HG02970 (cell line): ENCODE data around the gene PLG.
"Not testable (repeated sequence)": the region's sequence is repeated elsewhere in the genome, so short reads cannot be mapped to it uniquely, and the experiment has no call there.

Experiments
- ATAC-seq: cut with Tn5 transposase; IDR thresholded peaks from one replicate; pipeline ENCODE4 v1.9.1; 2021; ENCODE audit warnings: mild to moderate bottlenecking, moderate library complexity, moderate number of reproducible peaks; ENCODE audit not compliant: unreplicated experiment, low FRiP score

Gene PLG

DNA sequence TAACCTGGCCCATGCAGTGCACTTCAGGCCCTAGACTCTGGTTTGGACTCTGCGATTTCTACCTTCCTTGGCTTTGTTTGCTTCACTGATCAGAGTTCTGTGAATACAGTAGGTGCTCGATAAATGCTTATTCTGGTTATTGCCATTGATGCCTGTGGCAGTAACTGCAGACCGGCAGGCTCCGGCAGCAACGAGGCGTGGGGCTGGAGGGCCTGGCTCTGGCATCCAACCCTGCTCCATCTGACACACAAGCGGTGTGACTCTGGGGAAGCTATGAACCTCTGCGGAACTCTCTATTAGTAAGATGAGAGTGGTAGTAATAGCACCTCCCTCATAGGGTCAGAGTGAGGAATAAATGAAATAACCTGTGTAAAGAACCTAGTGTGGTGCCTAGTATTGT, 66.1 kb downstream of the PLG start:
- no peak for ATAC-seq

DNA sequence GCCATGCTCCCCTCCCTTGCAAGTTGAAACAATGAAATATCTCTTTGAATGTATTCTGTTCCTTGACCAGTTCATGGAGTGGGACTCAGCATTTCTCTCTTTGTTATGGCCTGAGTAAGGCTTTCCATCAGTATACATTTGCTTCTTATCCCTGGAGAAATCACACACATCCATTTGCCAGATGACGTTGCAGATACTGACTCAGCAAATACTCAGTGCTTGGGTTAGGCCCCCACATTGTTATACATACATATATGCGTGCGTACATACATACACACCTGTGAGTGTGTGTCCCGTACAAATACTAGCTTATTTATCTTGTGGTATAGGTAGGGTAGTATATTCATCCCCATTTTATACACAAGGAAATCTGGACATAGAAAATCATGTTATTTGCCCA, 72.4 kb downstream of the PLG start:
- ATAC-seq, result no peak

DNA sequence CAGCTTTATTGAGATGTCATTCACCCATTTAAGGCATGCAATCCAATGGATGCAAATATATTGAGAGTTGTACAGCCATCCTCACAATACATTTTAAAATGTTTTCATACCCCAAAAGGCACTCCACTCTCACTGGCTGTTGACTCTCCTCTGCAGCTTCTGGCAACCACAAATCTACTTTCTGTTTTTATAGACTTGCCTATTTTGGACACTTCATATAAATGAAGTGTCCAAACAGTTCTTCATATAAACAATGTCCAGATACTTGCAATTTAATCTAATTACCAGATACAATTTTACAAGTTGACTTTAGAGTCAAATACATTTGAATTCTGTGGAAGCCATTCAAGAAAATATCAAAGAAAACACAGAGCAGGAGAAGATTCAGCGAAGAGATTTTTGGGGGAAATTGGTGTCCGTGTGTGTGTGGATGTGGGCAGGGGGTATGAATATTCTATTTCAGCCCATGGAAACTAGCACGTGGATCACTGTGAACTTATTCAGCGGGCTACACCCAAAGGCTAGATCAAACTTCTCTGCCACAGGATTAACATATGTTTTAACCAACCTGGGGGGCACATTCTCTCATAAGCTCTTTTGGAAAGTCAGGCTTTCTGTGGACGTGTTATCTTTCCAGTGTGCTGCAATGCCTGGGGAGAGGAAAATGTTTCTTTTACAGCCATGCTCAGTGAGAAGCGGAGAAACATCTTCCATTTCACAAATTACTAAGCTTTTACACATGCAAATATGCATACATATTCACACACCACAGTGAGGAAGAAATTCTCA, 73.9 kb downstream of the PLG start:
- ATAC-seq, result no peak

DNA sequence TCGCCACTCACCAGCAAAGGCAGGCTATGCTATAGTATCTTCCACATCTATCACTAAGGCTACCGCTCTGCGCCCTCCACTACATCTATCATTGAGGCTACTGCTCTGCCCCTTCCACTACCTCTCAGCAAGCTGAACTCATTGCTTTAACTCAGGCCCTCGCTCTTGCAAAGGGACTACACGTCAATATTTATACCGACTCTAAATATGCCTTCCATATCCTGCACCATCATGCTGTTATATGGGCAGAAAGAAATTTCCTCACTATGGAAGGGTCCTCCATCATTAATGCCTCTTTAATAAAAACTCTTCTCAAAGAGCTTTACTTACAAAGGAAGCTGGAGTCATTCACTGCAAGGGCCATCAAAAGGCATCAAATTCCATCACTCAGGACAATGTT, 77.1 kb downstream of the PLG start:
- ATAC-seq, result not testable (repeated sequence)

DNA sequence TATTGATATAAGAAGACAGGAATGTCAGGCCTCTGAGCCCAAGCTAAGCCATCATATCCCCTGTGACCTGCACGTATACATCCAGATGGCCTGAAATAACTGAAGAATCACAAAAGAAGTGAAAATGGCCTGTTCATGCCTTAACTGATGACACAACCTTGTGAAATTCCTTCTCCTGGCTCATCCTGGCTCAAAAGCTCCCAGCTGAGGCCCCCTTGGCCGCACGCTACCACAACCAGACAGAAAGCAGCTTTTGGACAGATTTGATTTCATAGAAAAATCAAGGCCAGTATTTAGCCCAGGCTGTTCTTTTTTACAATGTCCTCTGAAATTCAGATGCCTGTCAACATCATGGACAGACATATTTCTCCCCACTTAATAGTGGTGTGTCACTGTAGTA, 78.6 kb downstream of the PLG start:
- not testable (repeated sequence) for ATAC-seq

DNA sequence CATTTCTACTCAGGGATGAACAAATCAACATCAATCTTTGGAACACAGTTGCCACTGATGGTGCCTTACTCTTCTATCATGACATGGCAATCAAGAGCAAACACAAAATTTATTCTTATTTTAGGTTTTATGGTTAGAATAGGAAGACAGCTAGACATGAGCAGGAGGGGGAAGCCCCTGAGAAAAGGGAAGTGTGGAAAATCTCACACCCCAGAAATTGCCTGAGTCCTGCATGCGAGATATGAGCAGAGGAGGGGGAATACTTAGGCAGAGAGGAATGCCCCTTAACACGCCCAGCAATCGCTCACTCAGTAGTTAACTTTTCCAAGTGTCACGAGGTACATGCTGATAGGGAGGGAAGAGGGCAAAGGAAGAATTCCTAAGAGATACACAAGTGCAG, 79.3 kb downstream of the PLG start:
- ATAC-seq, result no peak

DNA sequence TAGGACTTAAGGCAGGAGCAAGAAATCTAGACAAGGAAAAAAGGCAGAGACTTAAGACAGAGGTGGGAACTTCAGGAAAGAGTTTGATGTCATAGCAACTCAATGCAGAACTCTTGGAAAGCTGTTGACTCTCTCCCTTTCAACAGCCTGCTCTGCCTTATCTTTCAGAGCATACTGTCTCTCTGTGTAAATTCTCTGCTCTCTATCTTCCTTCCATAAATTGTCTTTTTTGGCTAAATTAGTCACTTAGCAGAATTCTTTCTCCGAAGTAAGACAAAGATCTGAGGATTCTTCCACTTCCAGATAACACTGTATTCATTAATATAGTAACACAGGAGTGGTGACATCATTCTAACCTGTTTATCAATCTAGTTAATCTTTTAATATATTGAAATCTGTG, 80.2 kb downstream of the PLG start:
- no peak for ATAC-seq

DNA sequence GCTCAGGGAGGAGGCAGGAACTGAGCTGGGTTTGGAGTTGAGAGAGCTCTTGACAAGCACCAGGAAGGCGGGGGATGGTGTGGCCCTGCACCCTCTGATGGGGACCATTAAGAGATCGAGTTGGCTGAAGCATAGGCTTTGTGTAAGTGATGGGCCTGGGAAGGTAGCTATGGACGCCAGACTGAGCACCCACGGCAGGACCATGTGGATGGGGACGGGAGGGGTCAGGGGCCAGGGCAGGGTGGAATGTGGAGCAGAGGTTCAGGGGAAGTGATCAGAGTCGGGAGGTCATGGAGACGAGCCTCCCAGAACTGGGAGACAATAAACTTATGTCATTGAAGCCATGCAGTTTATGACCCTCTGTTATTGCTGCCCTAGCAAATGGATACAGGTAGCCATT, 81.7 kb downstream of the PLG start:
- ATAC-seq, result no peak

DNA sequence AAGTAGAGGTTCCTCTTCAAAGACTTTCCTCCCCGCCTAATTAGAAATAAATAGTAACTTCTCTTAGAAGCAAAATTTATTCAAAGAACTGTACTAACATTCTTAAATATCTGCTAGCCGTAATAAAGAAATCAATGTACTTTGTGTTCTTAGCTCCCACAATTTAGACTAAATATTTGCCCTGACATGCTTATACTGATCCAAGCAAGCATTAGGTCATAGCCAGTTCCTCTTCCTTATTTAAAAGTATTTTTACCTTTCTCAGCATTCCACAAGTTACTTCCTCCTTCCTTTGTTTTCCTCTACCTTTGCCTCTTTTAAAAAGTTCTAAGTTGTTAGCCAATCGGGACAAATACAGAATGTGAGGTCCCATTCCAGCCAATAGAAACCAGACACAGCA, 86.1 kb downstream of the PLG start:
- not testable (repeated sequence) for ATAC-seq

DNA sequence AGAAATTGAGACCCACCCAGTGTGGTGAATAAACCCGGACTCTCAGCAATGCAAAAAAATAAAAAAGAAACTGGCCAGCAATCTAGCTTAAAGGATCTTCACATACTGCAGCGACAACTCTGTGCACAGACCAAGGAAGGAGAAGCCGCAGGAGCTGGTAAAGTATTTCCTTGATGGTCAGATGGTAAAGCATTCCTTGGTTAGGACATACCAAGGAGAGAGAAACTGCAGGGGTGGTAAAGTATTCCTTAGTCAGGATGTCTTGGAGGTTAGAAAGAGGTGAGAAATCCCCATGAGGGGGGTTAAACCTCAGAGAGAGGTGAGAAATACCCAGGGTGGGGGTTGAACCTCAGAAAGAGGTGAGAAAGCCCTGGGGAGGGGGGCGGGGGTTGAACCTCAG, 86.8 kb downstream of the PLG start:
- no peak for ATAC-seq

DNA sequence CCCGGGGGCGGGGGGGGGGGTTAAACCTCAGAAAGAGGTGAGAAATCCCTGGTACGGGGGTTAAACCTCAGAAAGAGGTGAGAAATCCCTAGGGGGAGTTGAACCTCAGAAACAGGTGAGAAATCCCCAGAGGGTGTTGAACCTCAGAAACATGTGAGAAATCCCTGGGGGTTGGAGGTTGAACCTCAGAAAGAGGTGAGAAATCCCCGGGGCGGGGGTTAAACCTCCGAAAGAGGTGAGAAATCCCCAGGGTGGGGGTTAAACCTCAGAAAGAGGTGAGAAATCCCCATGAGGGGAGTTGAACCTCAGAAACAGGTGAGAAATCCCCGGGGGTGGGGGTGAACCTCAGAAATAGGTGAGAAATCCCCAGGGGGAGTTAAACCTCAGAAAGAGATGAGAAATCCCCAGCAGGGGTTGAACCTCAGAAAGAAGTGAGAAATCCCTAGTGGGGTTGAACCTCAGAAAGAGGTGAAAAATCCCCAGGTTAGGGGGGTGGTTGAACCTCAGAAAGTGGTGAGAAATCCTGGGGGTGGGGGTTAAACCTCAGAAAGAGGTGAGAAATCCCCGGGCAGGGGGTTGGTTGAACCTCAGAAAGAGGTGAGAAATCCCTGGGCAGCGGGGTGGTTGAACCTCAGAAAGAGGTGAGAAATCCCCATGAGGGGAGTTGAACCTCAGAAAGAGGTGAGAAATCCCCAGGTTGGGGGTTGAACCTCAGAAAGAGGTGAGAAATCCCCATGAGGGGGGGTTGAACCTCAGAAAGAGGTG, 87.4 kb downstream of the PLG start:
- no peak for ATAC-seq

DNA sequence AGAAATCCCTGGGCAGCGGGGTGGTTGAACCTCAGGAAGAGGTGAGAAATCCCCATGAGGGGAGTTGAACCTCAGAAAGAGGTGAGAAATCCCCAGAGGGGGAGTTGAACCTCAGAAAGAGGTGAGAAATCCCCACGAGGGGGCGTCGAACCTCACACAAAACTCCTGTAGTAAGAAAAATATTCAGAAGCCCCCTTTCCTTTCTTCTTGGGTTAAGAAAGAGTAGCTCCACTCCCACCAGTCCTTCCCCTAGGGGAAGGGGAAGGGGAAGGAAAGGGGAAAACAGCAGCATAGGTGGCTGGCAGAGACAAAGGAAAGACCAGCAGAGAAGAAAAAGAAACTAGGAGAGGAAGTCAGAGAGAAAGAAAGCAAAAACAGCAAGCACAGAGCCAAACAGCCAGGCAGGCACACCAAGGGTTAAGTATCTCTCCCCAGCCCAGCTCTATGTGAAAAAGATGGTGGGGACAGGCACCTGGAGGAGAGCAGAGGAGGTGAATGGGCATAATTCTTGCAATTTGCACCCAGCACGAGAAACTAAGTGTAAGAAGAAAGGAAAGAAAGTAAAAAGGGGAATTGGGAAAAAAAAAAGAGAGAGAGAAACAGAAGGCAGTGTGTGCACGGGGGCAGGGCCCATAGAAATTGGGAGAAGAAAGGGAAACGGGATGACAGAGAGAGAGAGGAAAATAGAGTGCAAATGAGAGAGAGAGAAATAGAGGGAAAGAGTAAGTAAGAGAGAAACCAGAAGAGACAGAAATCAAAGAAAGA, 88.2 kb downstream of the PLG start:
- no peak for ATAC-seq

DNA sequence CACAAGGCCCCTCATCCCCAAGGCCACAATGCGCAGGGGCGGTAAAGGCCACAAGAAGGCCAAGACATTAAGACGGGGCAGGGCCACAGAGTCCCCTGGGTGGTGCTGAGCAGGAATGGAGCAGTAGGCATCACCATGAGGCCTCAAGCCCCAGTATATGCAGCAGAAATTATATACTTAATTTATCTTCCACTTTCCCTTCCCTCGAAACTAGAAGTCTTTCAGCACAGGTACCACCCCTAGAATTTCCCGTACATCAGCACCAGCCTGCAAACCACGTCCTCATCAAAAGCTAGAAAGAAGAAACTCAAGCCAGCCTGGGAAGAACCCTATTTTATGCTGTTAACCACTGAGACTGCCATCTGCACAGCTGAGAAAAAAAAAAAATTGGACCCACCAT, 89.4 kb downstream of the PLG start:
- peak; percentile 57 for ATAC-seq

DNA sequence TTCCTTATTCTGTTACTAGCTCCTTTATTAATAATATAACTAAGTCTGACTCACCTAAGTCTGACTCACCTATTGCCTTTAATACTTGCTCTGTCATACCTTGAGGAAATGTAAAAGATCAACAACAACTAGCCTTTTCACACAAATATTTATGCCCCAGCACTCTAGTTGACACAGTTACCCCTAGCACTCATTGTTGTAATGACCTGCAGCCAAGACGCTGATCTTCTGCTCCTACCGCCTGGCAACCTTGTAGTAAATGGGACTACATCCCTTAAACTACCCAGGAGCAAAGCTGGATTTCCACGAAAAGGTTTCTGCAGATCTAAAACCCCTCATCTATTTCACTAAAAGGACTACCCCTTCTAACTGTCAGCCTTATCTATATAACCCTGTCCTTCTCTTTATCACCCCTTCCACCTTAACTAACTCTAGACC, 90.0 kb downstream of the PLG start:
- ATAC-seq, result peak; percentile 43

DNA sequence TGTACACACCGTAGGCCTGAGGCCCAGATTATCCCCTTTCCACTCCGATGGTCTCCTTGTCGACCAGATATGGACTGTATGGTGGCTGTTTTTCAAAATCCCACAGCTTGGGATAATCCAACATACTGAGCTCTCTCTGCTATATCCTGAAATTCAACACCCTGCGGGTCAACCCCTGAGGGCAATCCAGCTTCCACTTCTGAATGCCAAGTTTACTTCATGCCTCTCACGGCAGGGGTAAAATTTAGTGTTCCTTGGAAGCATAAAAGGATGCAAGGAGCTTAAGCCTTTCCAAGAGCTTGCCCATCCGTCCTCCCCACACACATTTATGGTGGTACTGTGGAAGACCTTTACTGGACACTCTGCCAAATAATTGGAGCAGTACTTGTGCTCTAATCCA, 90.7 kb downstream of the PLG start:
- ATAC-seq, result no peak

DNA sequence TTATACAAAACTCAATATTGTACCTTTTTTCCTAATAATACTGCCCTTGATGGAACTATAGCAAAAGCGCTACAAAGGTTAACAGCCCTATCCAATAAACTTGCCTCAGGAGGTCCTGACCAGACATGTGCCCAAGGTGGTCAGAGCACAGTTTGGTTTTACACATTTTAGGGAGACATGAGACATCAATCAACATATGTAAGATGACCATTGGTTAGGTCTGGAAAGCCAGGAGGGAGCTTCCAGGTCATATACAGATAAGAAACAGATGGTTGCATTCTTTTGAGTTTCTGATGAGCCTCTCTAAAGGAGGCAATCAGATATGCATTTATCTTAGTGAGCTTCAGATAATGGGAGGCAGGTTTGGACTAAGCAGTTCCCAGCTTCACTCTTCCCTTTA, 91.6 kb downstream of the PLG start:
- ATAC-seq, result no peak

DNA sequence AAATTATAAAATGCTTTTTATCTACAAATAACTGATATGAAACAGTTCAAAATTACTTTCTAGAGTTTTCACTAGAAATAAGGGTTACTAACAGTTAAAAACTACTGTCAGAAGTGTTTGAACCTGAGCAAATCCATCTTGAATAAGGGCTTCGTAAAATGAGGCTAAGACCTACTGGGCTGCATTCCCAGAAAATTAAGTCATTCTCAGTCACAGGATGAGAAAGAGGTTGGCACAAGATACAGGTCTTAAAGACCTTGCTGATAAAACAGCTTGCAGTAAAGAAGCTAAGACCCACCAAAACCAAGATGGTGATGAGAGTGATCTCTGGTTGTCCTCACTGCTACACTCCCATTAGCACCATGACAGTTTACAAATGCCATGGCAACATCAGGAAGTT, 93.7 kb downstream of the PLG start:
- no peak for ATAC-seq

DNA sequence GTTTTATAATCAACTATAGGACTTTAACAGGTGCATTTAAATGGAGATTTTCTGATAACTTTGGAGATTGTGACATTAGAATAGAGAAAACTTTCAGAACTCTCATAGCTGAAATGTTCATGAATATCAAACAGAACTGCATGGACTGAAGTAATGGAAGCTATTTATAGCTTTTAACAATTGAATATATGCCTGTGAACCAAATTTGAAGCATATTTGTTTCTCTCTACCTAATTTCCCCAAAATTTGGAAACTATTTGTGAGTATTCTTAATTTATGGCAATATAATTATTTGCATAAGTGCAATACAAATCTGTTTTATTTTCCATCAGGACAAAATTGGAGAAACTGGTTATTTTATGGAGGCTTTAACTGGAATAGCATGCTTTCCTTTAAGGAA, 96.6 kb downstream of the PLG start:
- no peak for ATAC-seq

DNA sequence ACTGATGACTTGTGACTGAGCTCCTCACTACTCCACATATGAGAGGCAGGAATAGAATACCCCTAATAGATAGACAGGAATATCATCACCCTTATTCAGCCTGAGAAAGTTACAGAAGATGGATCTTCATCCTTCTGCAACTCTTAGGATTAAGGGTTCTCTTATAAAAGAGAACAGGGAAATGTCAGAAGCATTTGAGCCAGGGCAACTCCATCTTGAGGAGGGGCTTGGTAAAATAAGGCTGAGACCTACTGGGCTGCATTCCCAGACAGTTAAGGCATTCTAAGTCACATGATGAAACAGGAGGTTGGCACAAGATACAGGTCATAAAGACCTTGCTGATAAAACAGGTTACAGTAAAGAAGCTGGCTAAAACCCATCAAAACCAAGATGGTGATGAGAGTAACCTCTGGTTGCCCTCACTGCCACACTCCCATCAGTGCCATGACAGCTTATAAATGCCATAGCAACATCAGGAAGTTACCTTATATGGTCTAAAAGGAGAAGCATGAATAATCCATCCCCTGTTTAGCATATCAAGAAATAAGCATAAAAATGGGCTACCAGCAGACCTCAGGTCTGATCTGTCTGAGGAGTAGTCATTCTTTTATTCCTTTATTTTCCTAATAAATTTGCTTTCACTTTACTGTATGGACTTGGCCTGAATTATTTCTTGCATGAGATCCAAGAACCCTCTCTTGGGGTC, 97.9 kb downstream of the PLG start:
- no peak for ATAC-seq

DNA sequence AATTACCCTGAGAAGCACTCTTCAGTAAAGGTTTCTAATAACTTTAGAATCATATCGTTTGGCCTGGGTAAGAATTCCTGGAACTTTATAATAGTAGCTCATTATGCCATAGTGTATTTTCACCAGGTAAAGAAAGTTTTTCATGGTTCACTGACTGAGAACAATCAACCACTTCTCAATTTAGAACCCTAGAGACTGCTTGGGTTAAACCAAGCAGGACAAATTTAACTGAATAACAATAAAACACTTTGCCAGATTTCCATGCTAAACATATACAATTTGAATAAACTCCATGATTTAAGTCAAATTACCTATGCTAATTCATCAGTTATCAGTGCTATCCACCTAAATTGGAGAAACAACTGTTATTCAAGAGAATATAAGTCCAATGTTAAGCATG, 99.4 kb downstream of the PLG start:
- ATAC-seq, result no peak

DNA sequence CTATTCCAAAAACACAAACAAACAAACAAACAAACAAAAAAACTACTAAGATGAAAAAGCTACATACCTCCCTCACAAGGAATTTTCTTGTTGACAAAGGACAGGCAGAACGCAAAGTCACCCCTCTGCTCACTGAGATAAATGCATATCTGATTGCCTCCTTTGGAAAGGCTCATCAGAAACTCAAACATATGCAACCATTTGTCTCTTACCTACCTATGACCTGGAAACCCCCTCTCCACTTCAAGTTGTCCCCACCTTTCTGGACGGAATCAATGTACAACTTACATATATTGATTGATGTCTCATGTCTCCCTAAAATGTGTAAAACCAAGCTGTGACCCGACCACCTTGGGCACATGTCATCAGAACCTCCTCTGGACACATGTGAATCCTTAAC, 100.0 kb downstream of the PLG start:
- ATAC-seq, result not testable (repeated sequence)
